ENCODE measurements around the gene HEATR3.

DNA sequence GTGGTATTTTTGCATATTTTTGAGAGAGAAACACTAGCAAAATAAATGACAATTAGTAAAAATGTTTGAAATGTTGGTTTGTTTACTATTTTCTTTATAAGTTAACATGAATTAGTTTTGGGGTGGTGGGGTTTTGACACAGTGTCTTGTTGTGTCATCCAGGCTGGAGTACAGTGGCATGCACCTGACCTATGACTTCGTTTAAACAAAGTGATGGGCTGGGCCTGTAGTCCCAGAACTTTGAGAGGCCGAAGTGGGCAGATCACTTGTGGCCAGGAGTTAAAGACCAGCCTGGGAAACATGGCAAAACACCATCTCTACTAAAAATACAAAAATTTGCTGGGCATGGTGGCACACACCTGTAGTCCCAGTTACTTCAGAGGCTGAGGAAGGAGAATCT, 17.9 kb upstream of the HEATR3 start:
- TF ChIP-seq CTCF (conservative IDR thresholded peaks at IDR 0.05; ENCODE audit: low read depth in 2 of 2) = no peak
- TF ChIP-seq EZH2 (IDR thresholded peaks at IDR 0.05; ENCODE audit: low read depth, unreplicated experiment) = no peak
- no peak for TF ChIP-seq POLR2AphosphoS5 (IDR thresholded peaks at IDR 0.05; ENCODE audit: low read depth)
- TF ChIP-seq CREB1 (CRISPR knock-in tag; IDR thresholded peaks at IDR 0.05; ENCODE audit: low read depth) = no peak
- no peak for TF ChIP-seq EZH2phosphoT487 (IDR thresholded peaks at IDR 0.05; ENCODE audit: unreplicated experiment)
- TF ChIP-seq, protein P1, sequence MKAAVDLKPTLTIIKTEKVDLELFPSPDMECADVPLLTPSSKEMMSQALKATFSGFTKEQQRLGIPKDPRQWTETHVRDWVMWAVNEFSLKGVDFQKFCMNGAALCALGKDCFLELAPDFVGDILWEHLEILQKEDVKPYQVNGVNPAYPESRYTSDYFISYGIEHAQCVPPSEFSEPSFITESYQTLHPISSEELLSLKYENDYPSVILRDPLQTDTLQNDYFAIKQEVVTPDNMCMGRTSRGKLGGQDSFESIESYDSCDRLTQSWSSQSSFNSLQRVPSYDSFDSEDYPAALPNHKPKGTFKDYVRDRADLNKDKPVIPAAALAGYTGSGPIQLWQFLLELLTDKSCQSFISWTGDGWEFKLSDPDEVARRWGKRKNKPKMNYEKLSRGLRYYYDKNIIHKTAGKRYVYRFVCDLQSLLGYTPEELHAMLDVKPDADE (IDR thresholded peaks at IDR 0.05) = no peak
- TF ChIP-seq, protein P2, sequence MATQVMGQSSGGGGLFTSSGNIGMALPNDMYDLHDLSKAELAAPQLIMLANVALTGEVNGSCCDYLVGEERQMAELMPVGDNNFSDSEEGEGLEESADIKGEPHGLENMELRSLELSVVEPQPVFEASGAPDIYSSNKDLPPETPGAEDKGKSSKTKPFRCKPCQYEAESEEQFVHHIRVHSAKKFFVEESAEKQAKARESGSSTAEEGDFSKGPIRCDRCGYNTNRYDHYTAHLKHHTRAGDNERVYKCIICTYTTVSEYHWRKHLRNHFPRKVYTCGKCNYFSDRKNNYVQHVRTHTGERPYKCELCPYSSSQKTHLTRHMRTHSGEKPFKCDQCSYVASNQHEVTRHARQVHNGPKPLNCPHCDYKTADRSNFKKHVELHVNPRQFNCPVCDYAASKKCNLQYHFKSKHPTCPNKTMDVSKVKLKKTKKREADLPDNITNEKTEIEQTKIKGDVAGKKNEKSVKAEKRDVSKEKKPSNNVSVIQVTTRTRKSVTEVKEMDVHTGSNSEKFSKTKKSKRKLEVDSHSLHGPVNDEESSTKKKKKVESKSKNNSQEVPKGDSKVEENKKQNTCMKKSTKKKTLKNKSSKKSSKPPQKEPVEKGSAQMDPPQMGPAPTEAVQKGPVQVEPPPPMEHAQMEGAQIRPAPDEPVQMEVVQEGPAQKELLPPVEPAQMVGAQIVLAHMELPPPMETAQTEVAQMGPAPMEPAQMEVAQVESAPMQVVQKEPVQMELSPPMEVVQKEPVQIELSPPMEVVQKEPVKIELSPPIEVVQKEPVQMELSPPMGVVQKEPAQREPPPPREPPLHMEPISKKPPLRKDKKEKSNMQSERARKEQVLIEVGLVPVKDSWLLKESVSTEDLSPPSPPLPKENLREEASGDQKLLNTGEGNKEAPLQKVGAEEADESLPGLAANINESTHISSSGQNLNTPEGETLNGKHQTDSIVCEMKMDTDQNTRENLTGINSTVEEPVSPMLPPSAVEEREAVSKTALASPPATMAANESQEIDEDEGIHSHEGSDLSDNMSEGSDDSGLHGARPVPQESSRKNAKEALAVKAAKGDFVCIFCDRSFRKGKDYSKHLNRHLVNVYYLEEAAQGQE (IDR thresholded peaks at IDR 0.05; ENCODE audit: unreplicated experiment) = no peak
- no peak for TF ChIP-seq JUNB (IDR thresholded peaks at IDR 0.05; ENCODE audit: unreplicated experiment)
- TF ChIP-seq STAT1 (IDR thresholded peaks at IDR 0.05; ENCODE audit: unreplicated experiment) = no peak
